G401 (cell line): Measurements from ENCODE around the gene BNIP1. TPM values are rescaled to one million over a fixed set of nuclear protein-coding genes. Genes with fewer than 3 reads are reported as not detected.
"Not testable (repeated sequence)": the region's sequence is repeated elsewhere in the genome, so short reads cannot be mapped to it uniquely, and the experiment has no call there.

Experiments
- DNase-seq: peaks from one replicate; pipeline ENCODE4 v3.0.0-alpha.2; 2015; ENCODE audit warnings: low spot score
- in situ Hi-C: cut with HindIII; loops from 2 replicates; pipeline ENCODE4 v1.10.0; 2016; ENCODE audit warnings: low sequenced_read_pairs, mixed read lengths
- total RNA-seq: library from RNA; depleted of rRNA; stranded (reverse); fragments of >200 nt; shearing (Covaris generic); gene quantifications from 2 replicates; pipeline ENCODE4 v1.2.3, GENCODE V29; 2014; rRNA removed

BNIP1 gene
- 31.7 and 35.9 TPM in 2 replicates for total RNA-seq

- in situ Hi-C loops: no loop called here
- peak; percentile 97 for DNase-seq
Measured at GRCh38 chr5:173144200-173145176, at the start of gene BNIP1. TSS of gene BNIP1 (plus strand) at chr5:173144531. CDS start at chr5:173144546, 15 bp downstream.

DNA sequence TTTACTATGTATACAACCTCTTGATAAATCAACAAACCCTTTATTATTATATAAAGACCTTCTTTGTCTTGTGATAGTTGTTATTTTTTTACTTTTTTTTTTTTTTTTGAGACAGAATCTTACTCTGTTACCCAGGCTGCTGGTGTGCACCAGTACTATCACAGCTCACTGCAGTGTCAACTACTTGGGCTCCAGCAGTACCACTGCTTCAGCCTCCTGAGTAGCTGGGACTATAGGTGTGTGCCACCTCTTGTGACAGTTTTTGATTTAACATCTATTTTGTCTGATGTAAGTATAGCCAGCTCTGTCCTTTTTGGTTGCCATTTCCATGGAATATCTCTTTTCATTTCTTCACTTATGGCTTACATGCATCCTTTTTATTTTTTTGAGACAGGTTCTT is 45.5 kb upstream of the BNIP1 start:
- in situ Hi-C loops: no loop called here
- no peak for DNase-seq

DNA sequence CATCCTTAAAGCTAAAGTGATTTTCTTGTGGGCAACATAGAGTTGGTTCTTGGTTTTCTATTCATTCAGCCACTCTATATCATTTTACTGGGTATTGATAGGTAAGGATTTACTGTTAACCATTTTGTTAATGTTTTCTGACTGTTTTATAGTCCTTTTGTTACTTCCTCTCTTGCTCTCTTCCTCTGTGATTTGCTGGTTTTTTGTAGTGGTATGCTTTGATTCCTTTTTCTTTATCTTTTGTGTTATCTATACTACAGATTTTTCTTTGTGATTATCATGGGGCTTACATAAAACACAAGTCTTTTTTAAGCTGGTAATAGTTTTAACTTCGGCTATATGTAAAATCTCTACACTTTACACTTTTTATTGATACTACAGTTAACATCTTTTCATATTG is 44.9 kb upstream of the BNIP1 start:
- in situ Hi-C loops: no loop called here
- no peak for DNase-seq

GRCh38 chr5:173101245-173101644 is 43.1 kb upstream of the BNIP1 start:
- DNase-seq: no peak
- in situ Hi-C loops: no loop called here

DNA sequence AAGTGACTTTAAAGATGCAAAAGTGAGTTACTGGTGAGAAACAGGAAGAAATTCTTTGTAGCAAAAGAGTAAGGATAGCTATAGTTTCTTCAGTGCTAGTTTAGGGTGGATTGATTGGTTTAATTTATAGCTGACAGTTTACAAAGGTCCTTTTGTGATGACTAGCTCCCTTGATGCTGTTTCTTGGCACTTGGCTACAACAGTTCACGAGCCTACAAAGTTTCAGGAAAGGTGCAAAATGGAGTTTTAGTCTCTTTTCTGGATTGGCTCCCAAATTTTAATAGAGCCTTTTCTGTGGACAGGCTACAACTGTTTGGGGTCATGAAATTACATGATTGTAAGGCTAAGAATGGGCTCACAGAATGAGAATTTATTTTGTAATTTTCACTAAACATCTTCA is 40.9 kb upstream of the BNIP1 start:
- no peak for DNase-seq
- in situ Hi-C loops: no loop called here

DNA sequence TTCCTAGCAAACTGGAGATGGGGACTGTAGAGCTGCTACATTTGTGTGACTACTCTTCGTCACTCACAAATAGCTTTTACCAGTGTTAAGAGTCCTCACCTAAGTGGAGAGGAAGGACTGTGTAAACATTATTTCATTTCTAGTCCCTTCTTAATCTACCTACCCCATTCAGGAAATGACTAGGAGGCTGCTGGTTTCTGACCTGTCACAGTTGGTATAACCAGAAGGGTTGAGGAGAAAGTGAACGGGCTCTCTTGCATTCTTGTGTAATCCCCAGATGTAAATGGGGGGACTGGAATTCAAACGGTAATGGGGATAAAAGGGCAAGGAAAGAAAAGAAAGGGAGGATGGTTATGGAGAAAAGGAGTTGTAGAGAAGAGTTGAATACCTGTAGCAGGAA is 35.4 kb upstream of the BNIP1 start:
- in situ Hi-C loops: no loop called here
- no peak for DNase-seq

DNA sequence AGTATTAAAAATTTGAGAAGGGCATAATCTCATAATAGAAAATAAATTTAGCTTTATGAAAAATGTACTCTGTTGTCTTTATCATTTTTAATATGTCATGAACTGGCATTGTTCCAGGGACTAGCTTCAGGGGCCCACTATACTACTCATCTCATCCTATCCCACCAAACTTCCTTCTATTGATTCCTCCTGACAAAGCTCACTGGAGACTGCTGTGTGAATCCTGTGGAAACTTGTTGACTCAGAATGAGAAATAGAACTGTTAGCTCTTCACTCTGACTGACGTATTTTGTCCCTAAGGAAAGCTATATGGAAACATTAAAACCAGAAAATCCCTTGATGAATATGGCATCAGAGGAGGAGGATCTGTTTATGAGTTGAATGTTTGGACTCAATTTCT is 29.8 kb upstream of the BNIP1 start:
- no peak for DNase-seq
- in situ Hi-C loops: no loop called here

- in situ Hi-C loops: no loop called here
- no peak for DNase-seq
Measured at GRCh38 chr5:173119719-173120118, 24.6 kb upstream of the BNIP1 start.

DNA sequence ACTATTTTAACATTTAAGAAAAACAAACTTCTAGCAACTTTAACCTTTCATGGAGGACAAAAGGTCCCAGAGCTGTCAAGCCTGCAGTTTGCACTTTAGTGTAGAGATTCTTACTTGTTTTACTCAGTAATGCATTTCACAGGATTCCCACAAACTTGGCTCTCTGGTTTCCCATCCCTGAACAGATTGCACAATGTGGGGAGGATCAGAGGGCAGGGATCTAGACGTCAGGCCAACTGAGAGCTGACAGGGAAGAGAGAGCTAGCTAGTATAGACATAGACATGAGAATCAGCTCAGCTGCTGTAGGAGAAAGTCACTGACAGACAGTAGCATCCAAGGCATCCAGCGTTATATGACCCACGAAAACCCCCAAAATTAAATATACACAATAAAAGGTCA is 20.9 kb upstream of the BNIP1 start:
- in situ Hi-C loops: no loop called here
- no peak for DNase-seq

DNA sequence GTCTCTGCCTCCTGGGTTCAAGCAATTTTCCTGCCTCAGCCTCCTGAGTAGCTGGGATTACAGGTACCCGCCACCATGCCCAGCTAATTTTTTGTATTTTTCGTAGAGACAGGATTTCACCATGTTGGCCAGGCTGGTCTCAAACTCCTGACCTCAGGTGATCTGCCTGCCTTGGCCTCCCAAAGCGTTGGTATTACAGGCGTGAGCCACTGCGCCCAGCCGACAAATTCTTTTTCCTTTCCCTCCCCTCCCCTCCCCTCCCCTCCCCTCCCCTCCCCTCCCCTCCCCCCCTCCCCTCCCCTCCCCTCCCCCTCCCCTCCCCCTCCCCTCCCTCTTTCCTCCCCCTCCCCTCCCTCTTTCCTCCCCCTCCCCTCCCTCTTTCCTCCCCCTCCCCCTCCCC is 12.2 kb upstream of the BNIP1 start:
- DNase-seq, in situ Hi-C loops: not testable (repeated sequence)

DNA sequence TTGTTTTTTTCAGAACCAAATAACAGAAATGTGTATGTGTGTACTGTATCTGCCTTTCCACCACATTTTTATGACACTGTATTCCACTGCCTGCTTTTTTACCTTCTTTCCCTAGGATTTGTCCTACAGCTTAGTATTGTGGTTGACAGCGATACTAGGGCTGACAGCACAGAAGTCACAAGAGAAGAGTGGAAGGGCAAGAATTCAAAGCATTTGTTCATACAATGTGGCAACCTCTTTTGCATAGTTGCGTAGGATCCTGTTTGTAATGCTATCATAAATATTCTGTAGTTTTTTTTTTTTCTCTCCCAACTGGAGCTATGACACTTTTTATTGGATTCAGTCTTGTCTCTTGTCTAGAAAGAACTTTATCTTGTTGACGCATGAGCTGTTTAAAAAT is 5.6 kb upstream of the BNIP1 start:
- in situ Hi-C loops: no loop called here
- DNase-seq: no peak

GRCh38 chr5:173139631-173140030 is 4.7 kb upstream of the BNIP1 start:
- no peak for DNase-seq
- in situ Hi-C loops: no loop called here

DNA sequence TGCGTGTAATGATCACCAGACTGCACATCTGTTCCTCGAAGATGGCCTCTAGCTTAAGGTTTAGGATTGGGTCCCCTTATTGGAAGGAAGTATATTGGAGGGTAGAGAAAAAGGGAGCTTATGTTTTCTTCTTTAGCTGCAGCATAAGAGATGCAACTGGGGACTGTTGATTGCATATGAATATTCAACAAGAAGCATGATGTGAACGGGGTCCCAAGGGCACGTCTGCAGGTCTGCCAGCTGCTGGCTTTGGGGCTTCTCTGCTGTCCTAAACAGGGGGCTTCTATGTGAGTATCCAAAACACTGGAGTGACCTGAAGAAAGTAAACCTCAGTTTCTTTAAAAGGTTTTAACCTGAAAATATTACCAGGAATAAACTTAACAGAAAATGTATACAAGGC is 3.6 kb upstream of the BNIP1 start:
- no peak for DNase-seq
- in situ Hi-C loops: no loop called here

DNA sequence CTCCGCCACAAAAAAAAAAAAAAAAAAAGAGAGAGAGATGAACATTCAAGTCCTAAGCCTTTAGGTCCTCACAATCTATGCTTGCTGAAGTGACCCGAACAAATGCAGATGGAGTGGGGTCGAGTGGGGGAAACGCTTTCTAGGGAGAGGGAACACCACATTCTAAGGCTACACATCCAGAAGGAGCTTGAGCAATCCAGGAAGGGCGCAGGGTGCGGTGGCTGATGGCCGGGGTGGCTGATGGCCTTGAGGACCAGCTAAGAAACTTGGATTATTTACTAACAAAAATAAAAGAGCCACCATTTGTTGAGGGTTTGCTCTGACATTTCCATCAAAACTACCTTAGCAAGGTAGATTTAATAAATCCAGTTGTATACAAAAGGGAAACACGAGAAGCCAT is 764 bp upstream of the BNIP1 start:
- DNase-seq: no peak
- in situ Hi-C loops: no loop called here

- DNase-seq: no peak
- in situ Hi-C loops: no loop called here
Measured at GRCh38 chr5:173148354-173148753, 4.0 kb downstream of the BNIP1 start.

- DNase-seq: no peak
- in situ Hi-C loops: no loop called here
Measured at GRCh38 chr5:173152547-173152946, 8.2 kb downstream of the BNIP1 start.

DNA sequence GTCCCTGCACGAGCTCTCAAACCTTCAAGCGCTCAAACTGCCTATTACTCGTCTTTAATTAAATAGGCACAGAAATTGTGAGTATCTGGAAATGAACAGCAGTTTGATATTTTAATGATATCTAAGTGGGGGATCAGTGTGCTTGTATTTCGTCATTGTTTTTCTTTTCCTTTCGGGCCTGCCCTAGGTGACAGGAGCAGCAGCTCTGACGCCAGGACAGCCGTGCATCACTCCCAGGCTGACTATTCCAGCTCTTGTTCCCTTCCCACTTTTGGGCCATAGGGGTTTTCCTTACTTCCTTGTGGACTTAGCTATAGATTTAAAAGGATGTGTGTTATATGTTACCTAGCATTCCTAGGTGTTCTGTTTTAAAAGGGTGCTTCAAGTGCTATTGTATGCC is 9.5 kb downstream of the BNIP1 start:
- in situ Hi-C loops: no loop called here
- DNase-seq: no peak

DNA sequence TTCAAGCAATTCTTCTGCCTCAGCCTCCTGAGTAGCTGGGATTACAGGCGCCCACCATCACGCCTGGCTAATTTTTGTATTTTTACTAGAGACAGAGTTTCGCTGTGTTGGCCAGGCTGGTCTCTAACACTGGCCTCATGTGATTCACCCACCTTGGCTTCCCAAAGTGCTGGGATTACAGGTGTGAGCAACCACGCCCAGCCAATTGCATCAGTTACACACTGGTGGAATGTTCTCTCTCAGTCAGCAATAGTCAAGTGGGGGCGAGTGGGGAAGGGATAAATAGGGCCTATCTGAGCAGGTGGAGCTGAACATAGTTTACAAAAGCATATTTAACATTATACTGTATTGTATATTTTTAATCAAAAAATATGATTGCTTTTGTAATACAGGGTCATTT is 10.3 kb downstream of the BNIP1 start:
- in situ Hi-C loops: not testable (repeated sequence)

DNA sequence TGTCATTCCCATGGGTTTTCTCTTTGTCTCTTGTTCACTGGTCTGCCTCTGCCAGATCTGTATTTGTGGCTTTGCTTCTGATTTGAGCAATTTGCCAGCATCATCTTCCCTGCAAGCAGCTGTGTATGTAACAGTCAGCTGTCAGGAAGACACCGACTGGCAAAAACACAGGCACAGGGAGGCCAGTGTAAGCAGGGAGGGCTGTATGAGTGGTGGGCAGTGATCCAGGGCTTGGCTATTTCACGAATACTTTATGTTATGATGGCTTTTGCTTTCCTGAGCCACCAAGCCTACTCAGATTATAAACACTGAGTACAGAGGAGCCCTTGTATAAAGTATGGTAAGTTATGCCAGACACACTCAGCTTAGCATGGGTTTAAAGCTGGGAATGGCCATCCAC is 11.6 kb downstream of the BNIP1 start:
- in situ Hi-C loops: no loop called here

More for the DNA sequence above, 10.3 kb downstream of the BNIP1 start:
- DNase-seq: not testable (repeated sequence)

GRCh38 chr5:173158366-173158765 is 14.0 kb downstream of the BNIP1 start:
- DNase-seq: no peak
- in situ Hi-C loops: no loop called here

More for the DNA sequence above, 11.6 kb downstream of the BNIP1 start:
- DNase-seq: no peak

- in situ Hi-C loops: no loop called here
- no peak for DNase-seq
Measured at GRCh38 chr5:173159256-173159655, 14.9 kb downstream of the BNIP1 start.
